ENCODE measurements around the gene ID2.
"Not testable (repeated sequence)": the region's sequence is repeated elsewhere in the genome, so short reads cannot be mapped to it uniquely, and the experiment has no call there.

Gene ID2

GRCh38 chr2:8691859-8692437 is 10.1 kb downstream of the ID2 start:
- no peak for DNase-seq

GRCh38 chr2:8692783-8693156 is 10.9 kb downstream of the ID2 start:
- DNase-seq = no peak

GRCh38 chr2:8693157-8693821 is 11.4 kb downstream of the ID2 start:
- peak; percentile 29 for DNase-seq

- no peak for DNase-seq
Observed at GRCh38 chr2:8694737-8695136, 12.9 kb downstream of the ID2 start.

GRCh38 chr2:8697190-8697589 is 15.3 kb downstream of the ID2 start:
- DNase-seq = no peak

- DNase-seq = no peak
Observed at GRCh38 chr2:8699839-8700238, 18.0 kb downstream of the ID2 start.

- no peak for DNase-seq
Observed at GRCh38 chr2:8701681-8702379, 20.0 kb downstream of the ID2 start.

GRCh38 chr2:8704906-8705305 is 23.1 kb downstream of the ID2 start:
- DNase-seq = no peak

GRCh38 chr2:8709611-8710010 is 27.8 kb downstream of the ID2 start:
- DNase-seq = no peak

- DNase-seq = no peak
Observed at GRCh38 chr2:8710951-8711350, 29.1 kb downstream of the ID2 start.

- no peak for DNase-seq
Observed at GRCh38 chr2:8714283-8714682, 32.4 kb downstream of the ID2 start.

- DNase-seq = no peak
Observed at GRCh38 chr2:8714971-8715370, 33.1 kb downstream of the ID2 start.

- DNase-seq = no peak
Observed at GRCh38 chr2:8719528-8719927, 37.7 kb downstream of the ID2 start.

- no peak for DNase-seq
Observed at GRCh38 chr2:8720741-8721140, 38.9 kb downstream of the ID2 start.

GRCh38 chr2:8721410-8721809 is 39.6 kb downstream of the ID2 start:
- DNase-seq = no peak

- no peak for DNase-seq
Observed at GRCh38 chr2:8722986-8723385, 41.1 kb downstream of the ID2 start.

- no peak for DNase-seq
Observed at GRCh38 chr2:8725838-8726237, 44.0 kb downstream of the ID2 start.

GRCh38 chr2:8728305-8729015 is 46.6 kb downstream of the ID2 start:
- no peak for DNase-seq

GRCh38 chr2:8729101-8729500 is 47.2 kb downstream of the ID2 start:
- not testable (repeated sequence) for DNase-seq

GRCh38 chr2:8729939-8730338 is 48.1 kb downstream of the ID2 start:
- no peak for DNase-seq

GRCh38 chr2:8732601-8733000 is 50.7 kb downstream of the ID2 start:
- no peak for DNase-seq
